HG02840 (cell line): Measurements from ENCODE around the gene LIF.
"Not testable (repeated sequence)": the region's sequence is repeated elsewhere in the genome, so short reads cannot be mapped to it uniquely, and the experiment has no call there.

Experiments
- ATAC-seq: cut with Tn5 transposase; IDR thresholded peaks from one replicate; pipeline ENCODE4 v1.9.1; 2021; ENCODE audit warnings: mild to moderate bottlenecking, moderate library complexity, moderate number of reproducible peaks; ENCODE audit not compliant: unreplicated experiment, low FRiP score

The LIF gene

GRCh38 chr22:30212996-30213441 lies 33.5 kb downstream of the LIF start:
- ATAC-seq = no peak

- ATAC-seq = no peak
These were observed 34.1 kb downstream of the LIF start for GRCh38 chr22:30212363-30212995.

DNA sequence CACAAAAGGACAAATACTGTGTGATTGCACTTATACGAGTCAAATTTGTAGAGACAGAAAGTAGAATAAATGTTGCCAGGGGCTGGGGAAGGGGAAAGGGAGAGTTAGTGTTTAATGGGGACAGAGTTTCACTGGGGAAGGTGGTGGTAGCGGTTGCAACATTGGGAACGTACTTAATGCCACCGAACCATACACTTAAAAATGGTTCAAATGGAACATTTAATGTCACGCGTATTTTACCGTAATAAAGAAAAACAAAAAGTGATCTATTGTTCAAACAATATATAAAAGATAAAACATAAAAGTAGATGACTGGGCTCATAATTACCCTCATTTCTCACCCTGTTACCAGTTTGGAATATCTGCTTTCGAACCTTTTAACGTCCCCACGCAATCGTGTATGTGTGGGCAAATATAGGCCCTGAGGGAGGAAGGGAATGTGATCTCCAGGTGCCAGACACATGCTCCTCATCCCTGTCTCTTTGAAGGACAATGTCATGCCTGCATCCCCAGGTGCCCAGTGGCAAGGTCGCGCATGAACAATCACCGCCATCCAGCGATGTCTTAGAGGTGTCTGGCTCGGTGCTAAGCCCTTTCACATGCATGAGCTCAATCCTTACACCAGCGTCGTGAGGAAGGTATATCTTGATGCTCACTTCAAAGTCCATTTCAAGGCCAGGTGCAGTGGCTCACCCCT lies 35.3 kb downstream of the LIF start:
- ATAC-seq = no peak

DNA sequence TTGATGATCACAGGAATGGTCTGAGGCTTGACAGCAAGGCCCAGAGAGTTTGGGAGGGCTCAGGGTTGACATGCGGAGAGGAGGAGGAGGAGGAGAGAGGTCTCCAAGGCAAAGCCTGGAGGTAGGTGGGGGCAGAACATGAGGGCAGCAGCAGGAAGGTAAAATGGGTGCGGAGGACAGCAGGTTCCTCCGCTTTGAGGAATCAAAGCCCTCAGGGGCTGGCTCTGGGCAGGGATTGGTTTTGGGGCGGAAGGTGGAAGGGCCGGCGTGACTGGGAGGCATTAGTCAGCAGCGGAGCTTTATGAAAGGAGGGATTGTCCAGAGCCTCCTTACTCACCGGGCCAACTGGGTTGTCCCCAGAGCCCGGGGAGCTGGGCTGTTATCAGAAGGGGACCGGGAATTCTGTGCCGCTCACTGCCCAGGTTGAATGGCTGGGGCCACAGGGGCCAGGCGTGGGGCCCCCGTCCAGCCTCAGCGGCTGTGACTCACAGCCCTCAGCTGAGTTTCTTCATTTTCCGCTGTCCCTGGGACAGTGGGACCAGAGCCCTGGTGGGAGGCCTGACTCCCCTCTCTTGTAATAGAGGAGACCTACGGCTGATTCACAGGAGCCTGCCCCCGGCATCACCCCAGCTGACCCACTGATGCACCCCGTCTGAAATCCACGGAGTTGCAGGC lies 36.2 kb downstream of the LIF start:
- ATAC-seq = no peak

DNA sequence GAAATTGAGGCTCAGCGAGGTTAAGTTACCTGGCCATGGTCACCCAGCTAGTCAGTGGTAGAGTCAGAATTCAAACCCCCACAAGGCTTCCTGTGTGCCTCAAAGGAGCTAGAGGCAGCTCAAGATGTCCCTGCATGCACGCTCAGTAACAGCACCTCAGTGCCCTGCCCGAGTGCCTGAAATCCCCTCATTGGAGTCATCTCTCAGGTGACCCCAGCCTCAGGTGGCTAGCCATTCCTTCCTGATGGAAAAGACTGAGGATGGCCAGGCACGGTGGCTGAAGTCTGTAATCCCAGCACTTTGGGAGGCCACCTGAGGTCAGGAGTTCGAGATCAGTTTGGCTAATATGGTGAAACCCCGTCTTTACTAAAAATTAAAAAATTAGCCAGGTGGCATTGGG lies 36.9 kb downstream of the LIF start:
- no peak for ATAC-seq

DNA sequence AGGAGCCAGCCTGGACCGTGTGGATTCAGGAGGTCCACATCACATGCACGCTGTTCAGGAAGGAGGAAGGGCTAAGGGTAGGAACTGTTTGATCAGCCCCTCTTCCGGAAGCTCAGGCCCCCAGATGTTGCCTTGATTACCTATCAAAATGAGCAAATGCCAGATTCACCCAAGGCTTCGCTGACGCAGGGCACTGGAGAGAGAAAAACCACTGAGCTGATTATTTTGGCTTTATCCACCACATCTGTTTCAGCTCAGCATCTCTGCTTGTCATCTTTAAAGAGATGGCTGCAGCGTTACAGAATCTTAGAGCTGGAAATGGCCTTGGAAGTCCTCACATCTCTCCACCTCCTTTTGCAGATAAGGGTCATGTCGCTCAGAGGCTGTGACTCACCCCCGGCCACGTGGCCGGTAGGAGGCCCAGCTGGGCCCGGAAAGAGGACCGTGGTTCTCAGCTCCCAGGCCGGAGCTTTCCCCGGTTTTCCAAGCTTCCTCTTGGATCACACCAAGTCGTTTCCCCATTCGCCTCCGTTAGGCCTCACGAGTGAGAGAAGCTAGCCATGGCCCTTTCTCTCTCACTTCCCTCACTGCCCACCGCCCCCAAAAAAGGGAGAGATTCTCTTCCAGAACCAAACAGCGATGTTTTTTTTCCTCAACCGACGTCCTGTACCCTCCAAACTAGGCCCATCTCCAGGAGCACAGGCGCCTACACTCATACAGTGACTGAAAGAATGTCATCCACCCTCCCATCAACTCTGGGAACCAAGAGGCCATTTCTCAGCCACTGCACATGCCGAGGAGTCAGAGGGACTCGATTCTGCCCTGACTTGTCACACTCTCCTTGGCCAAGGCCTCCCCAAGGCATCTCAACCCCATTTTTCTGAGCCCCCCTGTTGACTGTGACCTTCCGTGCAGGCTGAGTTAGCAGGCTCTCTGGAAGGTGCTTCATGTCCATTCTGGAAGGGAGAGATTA lies 37.6 kb downstream of the LIF start:
- no peak for ATAC-seq

GRCh38 chr22:30206944-30207343 lies 39.6 kb downstream of the LIF start:
- no peak for ATAC-seq

- ATAC-seq = no peak
These were observed 41.1 kb downstream of the LIF start for GRCh38 chr22:30205281-30206115.

GRCh38 chr22:30204742-30205111 lies 41.8 kb downstream of the LIF start:
- no peak for ATAC-seq

DNA sequence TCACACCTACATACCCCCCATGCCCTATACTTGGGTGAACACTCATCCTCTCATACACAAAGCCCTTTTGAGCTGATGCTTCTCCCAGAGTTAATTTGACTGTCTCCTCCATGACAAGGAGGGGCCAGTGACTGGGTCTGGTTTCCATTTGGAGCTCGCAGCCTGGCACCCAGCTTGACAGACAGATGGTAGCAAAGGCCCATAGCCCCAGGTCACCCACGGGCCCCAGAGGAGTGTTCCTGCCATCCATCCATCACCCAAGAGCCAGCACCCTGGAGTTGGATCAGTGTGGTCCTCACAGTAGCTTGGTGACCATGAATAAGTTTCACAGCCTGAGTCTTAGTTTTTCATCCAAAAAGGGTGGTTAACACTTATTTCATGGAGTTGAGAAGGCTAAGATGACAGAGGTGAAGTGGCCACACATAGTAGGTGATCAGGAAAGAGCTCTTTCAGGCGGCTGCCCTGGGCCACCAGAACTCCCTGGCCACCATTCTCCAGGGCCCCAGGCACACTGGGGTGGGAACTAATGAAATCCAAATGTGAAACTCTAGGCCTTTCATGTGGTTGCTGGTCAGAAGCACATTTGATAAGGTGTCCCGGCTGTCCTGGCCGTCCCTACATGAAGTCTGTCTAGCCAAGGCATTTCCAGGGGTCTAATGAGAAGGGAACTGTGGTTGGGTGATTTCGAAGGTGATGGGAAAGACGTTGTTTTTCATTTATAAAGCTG lies 42.4 kb downstream of the LIF start:
- no peak for ATAC-seq

GRCh38 chr22:30202531-30203006 lies 44.0 kb downstream of the LIF start:
- ATAC-seq = no peak

GRCh38 chr22:30201945-30202344 lies 44.6 kb downstream of the LIF start:
- ATAC-seq = no peak

GRCh38 chr22:30200905-30201304 lies 45.7 kb downstream of the LIF start:
- ATAC-seq = not testable (repeated sequence)

DNA sequence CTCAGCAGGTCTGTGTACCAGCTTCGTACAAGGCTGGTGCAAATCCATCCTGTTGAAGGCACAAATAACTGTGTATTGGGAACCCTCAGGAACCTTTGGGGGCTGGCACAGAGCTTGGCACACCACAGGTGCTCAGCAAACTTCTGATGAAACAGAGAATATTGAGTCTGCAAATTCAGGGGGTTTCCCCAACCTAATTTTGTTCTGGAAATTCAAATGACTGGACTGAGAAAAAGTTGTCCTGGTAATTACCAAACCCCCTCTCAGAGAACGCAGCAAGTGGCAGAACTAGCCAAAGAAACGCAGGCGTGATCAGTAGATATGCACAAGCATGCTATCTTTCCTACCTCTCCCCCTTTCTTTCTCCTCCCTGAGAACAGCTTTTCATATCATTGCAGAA lies 47.6 kb downstream of the LIF start:
- ATAC-seq = no peak

DNA sequence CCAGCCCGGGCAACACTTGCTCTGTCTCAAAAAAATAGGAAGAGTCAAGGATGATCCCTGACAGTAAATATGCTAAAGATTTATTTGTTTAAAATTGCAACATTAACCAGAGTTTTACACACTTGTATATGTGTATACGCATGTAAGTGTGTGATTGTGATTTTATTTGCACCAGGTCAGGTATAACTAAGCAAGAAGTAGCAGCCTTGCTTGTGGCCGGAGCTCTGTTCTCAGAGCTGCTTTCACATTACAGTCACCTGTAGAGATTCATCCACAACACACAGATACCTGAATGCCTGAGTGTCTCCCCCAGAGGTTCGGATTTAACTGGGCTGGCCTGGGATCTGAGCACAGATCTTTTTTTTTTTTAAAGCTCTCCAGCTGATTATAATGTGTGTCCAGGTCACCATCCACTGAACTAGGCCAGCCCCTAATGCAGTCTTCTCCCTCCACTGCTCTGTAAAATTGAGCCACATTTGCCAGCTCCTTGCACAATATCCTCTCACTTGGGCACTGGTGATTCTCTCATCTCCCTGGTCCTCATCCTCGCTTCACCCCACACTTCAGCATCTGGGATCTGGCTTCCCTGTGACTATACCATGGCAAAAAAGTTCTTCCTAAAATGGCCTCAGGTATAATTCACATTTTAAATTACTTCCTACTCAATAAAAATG lies 48.3 kb downstream of the LIF start:
- ATAC-seq = no peak

GRCh38 chr22:30197389-30197788 lies 49.2 kb downstream of the LIF start:
- ATAC-seq = no peak

DNA sequence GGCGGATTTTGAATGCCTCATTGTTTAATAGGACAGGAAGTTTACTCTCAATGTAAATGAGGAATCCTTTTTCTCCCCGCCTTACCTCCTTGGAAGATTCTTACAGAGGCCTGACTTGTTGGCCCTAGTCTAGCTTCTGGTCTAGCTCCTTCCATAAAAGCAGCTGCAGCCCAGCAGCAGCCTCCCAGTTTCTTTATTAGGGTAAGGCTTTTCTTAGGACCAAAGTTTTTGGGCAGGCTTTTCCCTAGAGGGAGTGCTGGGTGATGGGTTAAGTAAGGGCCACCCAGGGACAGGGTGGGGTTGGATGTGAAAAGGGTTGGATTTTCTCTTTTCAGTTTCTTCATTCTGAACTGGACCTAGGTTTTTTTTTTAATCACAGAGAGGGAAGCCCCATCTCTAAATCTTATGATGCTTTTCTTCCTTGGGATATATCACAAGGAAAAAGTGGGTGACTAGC lies 49.7 kb downstream of the LIF start:
- no peak for ATAC-seq

GRCh38 chr22:30196141-30196879 lies 50.2 kb downstream of the LIF start:
- no peak for ATAC-seq
